Tongue (tissue), 2 donors: ENCODE results near the gene CLCNKB. TPM values are rescaled to one million over a fixed set of nuclear protein-coding genes. Genes with fewer than 3 reads are reported as not detected.
"Not testable (repeated sequence)": the region's sequence is repeated elsewhere in the genome, so short reads cannot be mapped to it uniquely, and the experiment has no call there.

ENCODE experiments used
- DNase-seq: peaks from one replicate; pipeline ENCODE4 v3.0.0-alpha.2; 2015
- total RNA-seq: library from RNA; depleted of rRNA; stranded (reverse); fragments of >200 nt; gene quantifications from one replicate; pipeline ENCODE4 v1.2.3, GENCODE V29; 2014

CLCNKB gene
- total RNA-seq, 1 donor from 2014 or later = 0.41 TPM

- DNase-seq = no peak
These were observed 17.7 kb downstream of the CLCNKB start for GRCh38 chr1:16061266-16061665.

DNA sequence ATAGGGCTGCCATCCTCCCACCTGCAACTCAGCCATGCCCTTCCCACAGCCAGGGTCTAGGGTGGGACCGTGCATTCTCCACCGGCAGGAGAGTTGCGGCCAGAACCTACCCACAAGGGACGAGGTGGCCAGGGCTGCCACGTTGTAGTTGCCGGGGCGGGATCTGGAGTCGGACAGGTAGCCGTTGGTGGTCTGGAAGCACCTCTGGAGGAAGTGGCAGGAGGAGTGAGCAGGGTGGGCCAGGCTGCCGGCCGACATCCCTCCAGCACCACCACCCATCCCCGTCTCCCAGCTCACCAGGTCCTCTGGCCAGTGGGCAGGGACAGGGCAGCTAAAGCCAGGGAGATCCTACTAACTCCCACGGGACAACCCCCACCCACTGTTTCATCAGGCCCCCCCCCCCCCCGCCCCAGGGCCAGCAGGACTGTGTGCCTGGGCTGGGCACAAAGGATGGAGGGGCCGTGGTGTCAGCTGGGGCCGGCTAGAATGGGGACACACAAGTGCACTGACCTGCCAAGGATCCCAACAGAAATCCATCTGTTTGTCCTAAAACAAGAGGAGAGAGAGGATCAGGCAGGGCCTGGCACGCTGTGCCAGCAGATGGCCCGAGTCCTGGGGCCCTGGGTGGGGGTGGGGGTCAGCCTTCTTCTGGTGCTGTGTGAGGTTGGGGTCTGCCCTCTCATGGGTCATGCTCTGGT is 18.6 kb downstream of the CLCNKB start:
- not testable (repeated sequence) for DNase-seq

- not testable (repeated sequence) for DNase-seq
These were observed 19.1 kb downstream of the CLCNKB start for GRCh38 chr1:16062687-16063075.

- DNase-seq = no peak
These were observed 19.7 kb downstream of the CLCNKB start for GRCh38 chr1:16063226-16063829.

- DNase-seq = no peak
These were observed 20.3 kb downstream of the CLCNKB start for GRCh38 chr1:16063921-16064320.

DNA sequence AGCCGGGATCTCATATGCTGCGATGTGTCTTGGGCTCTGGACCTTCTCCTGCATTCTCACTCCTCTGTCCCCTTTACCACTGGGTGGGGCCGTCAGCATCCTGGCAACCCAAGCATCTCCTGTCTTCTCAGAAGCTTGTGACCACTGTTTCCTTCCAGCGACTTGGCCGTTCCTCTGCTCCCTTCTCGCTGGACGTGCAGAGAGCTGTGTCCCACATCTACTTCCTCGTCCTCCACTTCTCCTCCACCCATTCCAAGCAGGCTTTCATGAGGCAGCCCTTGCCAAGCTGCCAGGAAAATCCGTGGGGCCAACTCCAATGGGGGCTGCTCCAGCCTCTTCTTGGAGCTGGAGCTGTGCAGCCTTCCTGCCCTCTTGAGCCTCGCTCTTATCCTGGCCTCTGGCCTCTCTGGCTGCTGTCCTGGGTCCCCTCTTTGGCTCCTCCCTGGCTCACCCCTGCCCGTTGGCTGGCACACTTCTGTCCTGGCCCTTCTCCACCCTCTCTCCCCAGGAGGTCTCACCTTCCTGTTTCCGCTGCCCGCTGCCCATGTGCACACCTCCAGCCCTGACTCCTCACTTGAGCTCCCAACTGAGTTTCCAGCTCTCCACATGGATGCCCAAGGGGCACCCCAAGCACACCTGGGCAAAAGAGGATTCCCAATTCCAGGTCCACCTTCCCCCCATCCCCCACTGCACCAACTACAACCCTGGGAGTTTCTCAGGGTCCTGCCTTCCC is 21.1 kb downstream of the CLCNKB start:
- no peak for DNase-seq

DNA sequence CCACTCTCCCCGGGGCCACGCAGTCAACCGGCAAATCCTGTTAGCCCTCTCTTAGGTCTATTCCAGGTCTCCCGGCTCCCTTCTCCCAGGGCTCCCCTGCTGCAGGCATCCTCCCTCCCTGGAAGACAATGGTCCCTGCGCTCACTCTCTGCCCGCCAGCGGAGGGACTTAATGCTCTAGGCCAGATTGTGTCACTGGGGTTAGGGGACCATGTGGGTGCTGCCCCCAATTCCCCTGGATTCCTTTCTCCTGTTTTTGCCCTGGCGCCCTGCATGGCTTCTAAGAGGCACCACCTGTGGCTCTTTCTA is 21.6 kb downstream of the CLCNKB start:
- DNase-seq = no peak

- no peak for DNase-seq
These were observed 22.7 kb downstream of the CLCNKB start for GRCh38 chr1:16066245-16066644.

DNA sequence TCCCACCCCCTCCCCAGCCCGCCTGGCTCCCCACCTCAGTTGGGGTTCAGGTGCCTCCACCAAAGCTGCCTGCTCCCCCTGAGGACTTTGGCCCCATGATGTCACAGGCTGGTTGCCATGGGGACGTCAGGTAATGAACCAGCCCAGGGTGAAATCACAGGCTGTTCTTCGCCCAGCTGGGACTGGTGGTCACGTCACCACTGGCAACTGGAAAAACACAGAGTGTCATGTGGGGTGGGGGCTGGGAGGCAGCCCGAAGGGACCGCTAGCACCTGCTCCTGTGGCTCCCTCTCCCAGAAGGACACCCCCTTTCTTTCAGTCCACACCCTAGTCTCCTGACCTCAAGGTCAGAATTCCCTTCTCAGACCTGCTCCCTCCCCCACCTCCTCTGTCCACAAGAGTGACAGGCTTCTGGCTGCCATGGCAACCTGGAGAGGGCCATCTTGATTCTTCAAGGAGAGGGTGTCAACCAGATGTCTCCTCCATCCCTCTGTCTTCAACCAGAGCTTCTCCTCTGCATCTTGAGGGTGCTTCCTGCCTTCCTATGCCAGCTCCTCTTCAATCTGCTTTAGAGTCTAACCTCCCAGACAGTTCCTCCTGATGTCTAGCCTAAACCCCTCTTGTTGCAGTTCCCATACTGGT is 23.7 kb downstream of the CLCNKB start:
- DNase-seq = peak; percentile 73

DNA sequence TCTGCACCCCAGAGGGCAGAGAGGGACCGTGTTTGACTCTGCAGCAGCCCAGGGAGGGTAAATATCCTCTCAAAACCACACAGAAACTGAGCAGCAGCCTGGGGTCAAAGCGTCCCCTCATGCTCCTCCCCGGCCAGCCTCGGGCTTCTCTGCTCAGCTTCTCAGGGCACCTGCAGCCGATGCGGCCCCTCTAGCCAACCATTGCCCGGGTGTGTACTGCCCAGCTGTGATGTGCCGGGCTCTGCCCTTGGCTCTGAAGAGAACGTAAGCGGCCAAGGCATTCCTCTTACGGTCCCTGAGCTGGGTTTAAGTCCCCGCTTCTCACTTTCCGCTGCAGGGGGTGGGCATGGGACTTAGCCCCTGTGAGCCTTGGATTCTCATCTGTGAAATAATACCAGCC is 24.4 kb downstream of the CLCNKB start:
- no peak for DNase-seq

- DNase-seq = no peak
These were observed 25.0 kb downstream of the CLCNKB start for GRCh38 chr1:16068356-16069270.

- no peak for DNase-seq
These were observed 27.2 kb downstream of the CLCNKB start for GRCh38 chr1:16070640-16071355.

DNA sequence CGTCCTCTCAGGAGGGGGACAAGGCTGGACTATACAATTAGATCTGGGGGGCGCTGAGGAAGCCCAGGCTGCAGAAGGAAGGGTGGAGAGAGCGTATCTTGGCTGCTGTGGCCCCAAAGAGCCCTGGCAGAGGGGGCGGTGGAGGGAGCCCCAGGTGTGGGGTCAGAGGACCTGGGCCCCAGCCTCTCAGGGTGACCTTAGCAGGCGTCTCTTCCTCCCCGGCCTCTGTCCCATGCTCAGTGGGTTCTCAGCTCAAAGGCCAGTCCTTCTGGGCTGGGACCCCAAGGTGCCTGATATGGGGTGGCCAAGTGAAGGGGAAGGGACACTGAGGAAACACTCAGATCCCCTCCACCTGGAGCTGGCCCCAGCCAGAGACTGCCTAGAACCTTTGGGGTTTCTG is 28.0 kb downstream of the CLCNKB start:
- DNase-seq = no peak

GRCh38 chr1:16072095-16072494 is 28.5 kb downstream of the CLCNKB start:
- no peak for DNase-seq

- DNase-seq = no peak
These were observed 29.3 kb downstream of the CLCNKB start for GRCh38 chr1:16072616-16073484.

GRCh38 chr1:16073490-16074119 is 30.0 kb downstream of the CLCNKB start, which contains the start of gene FAM131C:
Gene FAM131C, minus strand, starts transcription at chr1:16073651. Its CDS starts 209 bp downstream, at chr1:16073442.
- DNase-seq = peak; percentile 32

- DNase-seq = no peak
These were observed 30.6 kb downstream of the CLCNKB start for GRCh38 chr1:16074217-16074616.

DNA sequence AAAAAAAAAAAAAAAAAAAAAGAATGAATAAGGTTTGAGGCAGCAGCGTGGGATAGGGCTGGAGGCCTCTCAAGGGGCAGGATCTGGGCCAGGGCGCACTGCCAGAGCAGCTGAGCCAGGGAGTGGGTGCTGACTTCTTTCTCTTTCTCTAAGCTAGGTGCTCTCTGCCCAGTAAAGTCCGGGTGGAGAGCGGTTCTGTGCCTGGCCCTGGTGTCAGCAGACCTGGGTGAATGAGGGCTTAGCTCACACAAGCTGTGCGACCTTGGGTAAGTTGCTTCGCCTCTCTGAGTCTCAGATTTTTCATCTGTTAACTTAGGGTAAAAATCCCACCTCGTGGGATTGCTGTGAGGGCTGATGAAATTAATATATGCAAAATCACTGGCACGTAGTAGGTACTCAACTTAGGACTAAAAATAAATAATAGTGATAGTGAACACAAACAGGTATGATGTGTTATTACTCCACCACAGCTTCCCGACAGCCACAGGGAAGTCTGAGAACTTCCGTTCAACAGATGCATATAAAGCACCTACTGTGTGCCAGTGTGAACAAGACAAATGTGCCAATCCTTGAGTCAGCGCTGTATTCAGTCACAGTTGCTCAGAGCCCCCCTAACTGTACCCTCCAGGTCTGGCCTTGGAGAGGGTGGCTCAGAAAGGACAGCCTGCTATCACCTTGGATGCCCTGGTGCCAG is 31.9 kb downstream of the CLCNKB start:
- DNase-seq = no peak
